Measurements from ENCODE around the gene MACROD1. TPM values are rescaled to one million over a fixed set of nuclear protein-coding genes. Genes with fewer than 3 reads are reported as not detected.

MACROD1 gene
- total RNA-seq, 1 donor from 2014 or later: 12.3 TPM

- Histone ChIP-seq H3K36me3 (ENCODE audit: control insufficient read depth, insufficient read depth, low read length) (no peaks in the 10 kb centered on the region), H3K4me3 (ENCODE audit: low read depth, low read length) (no peak overlapping the region), H3K27me3 (ENCODE audit: control insufficient read depth, insufficient read depth, low read length) (no peaks in the 10 kb centered on the region)
- DNase-seq (ENCODE audit: low read depth): no peak
- TF ChIP-seq CTCF (IDR thresholded peaks at IDR 0.05; ENCODE audit: insufficient read depth, low read length, poor library complexity, severe bottlenecking): no peak
These were observed 213.3 kb downstream of the MACROD1 start for GRCh38 chr11:63952570-63952969.

DNA sequence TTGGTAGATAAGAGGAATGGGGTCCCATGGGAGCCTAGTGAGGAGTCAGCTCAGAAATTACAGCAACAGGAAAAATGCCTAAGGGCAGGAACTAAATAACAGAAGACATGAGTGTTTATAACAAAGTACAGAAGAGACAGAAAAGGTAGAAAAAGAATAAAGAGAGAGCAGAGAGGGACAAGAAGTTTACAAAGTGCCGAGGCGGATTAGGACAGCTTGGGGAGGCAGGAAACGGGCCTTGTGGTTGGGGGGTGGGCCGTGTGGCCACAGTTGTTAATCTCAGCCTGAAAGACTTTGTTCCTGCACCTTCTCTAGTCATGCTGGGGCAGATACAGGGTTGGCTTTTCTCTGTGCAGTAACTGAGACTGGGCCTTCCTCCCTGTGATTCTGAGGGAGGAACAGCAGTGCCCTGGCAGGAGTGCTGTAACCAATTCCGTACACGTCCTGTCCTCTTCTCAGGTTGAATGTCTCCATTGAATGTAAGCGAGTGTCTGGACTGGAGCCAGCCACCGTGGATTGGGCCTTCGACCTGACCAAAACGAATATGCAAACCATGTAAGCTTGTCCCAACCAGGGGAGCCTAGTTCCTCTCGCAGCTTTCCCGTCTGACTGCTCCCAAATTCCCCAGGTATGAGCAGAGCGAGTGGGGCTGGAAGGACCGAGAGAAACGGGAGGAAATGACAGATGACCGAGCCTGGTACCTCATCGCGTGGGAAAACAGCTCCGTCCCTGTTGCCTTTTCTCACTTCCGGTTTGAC lies 214.0 kb downstream of the MACROD1 start:
- TF ChIP-seq CTCF (IDR thresholded peaks at IDR 0.05; ENCODE audit: insufficient read depth, low read length, poor library complexity, severe bottlenecking): no peak
- no peaks in the 10 kb centered on the region for H3K27me3 ChIP-seq (ENCODE audit: control insufficient read depth, insufficient read depth, low read length)
- H3K36me3 ChIP-seq (ENCODE audit: control insufficient read depth, insufficient read depth, low read length): no peaks in the 10 kb centered on the region
- H3K4me3 ChIP-seq (ENCODE audit: low read depth, low read length): no peak overlapping the region
- no peak for DNase-seq (ENCODE audit: low read depth)

Other genes with a start within 250 kb of the MACROD1 start
- 7.8 and 11.5 TPM in 2 replicates for gene RCOR2, start 248.9 kb downstream of the MACROD1 start, total RNA-seq
- 13.8 and 15.6 TPM in 2 replicates for gene NAA40, start 227.1 kb downstream of the MACROD1 start, total RNA-seq
- gene COX8A, start 191.5 kb downstream of the MACROD1 start, total RNA-seq: 282 and 377 TPM in 2 replicates
- 100.0 and 119 TPM in 2 replicates for gene OTUB1, start 179.7 kb downstream of the MACROD1 start, total RNA-seq
- 0.13 and 0.14 TPM in 2 replicates for gene FLRT1, start 130.2 kb downstream of the MACROD1 start, total RNA-seq
- 138 and 148 TPM in 2 replicates for gene STIP1, start 20.1 kb upstream of the MACROD1 start, total RNA-seq
- gene FERMT3, start 40.6 kb upstream of the MACROD1 start, total RNA-seq: 0.25 and 2.1 TPM in 2 replicates
- 59.8 and 77.1 TPM in 2 replicates for gene TRPT1, start 60.1 kb upstream of the MACROD1 start, total RNA-seq
- gene NUDT22, start 60.2 kb upstream of the MACROD1 start, total RNA-seq: 50.7 and 61.1 TPM in 2 replicates
- 14.8 and 21.7 TPM in 2 replicates for gene DNAJC4, start 64.4 kb upstream of the MACROD1 start, total RNA-seq
- 54.7 and 61.4 TPM in 2 replicates for gene VEGFB, start 68.5 kb upstream of the MACROD1 start, total RNA-seq
- 61.1 and 110 TPM in 2 replicates for gene FKBP2, start 75.0 kb upstream of the MACROD1 start, total RNA-seq
- 599 and 634 TPM in 2 replicates for gene PPP1R14B, start 80.8 kb upstream of the MACROD1 start, total RNA-seq
- gene PLCB3, start 85.4 kb upstream of the MACROD1 start, total RNA-seq: 25.4 and 32.5 TPM in 2 replicates
- gene BAD, start 118.6 kb upstream of the MACROD1 start, total RNA-seq: 118 and 153 TPM in 2 replicates
- 21.9 and 44.3 TPM in 2 replicates for gene GPR137, start 119.7 kb upstream of the MACROD1 start, total RNA-seq
- gene KCNK4, start 125.2 kb upstream of the MACROD1 start, total RNA-seq: not detected in 2 replicates
- gene CATSPERZ, start 134.2 kb upstream of the MACROD1 start, total RNA-seq: not detected in 2 replicates
- gene ESRRA, start 139.4 kb upstream of the MACROD1 start, total RNA-seq: 54.3 and 58.8 TPM in 2 replicates
- 307 and 366 TPM in 2 replicates for gene TRMT112, start 151.4 kb upstream of the MACROD1 start, total RNA-seq
- gene PRDX5, start 152.0 kb upstream of the MACROD1 start, total RNA-seq: 489 and 562 TPM in 2 replicates
- gene CCDC88B, start 174.1 kb upstream of the MACROD1 start, total RNA-seq: 1.3 and 2.3 TPM in 2 replicates
- 35.7 and 43.0 TPM in 2 replicates for gene RPS6KA4, start 193.0 kb upstream of the MACROD1 start, total RNA-seq

Data from kidney epithelial cell (primary cell).